HG03066 (cell line): ENCODE results near the gene ANKRD65.
"Not testable (repeated sequence)": the region's sequence is repeated elsewhere in the genome, so short reads cannot be mapped to it uniquely, and the experiment has no call there.

Source experiments
- ATAC-seq: cut with Tn5 transposase; IDR thresholded peaks from one replicate; pipeline ENCODE4 v1.9.1; 2021; ENCODE audit warnings: low read depth; ENCODE audit not compliant: unreplicated experiment

ANKRD65 gene

DNA sequence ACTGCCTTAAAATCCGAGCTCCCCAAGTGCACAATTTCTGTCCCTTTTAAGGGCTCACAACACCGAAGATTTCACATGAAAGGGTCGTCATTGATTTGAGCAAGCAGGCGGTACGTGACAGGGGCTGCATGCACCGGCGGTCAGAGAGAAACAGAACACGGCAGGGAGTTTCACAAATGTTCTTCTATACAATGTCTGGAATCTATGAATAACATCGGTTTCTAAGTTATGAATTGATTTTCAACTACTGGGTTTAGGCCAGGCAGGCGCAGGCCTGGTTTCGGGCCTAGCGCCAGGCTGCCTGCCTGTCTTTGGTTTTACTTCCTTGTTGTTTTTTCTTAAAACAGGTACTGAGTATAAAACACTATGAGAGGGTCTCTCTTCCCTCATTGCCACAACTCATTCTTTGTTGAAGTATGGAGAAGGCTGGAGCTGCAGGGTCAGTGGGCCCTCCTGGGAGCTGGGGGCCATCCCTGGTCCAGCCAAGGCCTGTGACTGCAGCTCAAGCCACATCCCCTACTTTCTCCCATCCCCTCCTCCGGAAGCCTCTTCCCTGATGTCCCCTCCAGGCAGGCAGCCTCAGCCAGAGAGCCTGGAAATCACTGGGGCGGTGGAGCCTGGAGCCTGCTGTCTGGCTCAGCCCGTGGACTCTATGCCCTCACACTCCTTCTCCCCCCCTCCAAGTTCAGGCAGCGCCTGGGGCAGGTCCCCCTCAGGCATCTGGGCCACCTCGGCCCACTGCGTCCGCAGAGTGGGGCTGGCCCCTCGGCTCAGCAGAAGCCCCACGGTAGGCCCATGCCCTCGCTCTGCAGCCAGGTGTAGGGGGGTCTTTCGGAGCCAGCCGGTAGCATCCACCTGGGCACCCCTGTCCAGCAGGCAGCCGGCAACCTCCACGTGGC is 2.4 kb downstream of the ANKRD65 start:
- no peak for ATAC-seq

DNA sequence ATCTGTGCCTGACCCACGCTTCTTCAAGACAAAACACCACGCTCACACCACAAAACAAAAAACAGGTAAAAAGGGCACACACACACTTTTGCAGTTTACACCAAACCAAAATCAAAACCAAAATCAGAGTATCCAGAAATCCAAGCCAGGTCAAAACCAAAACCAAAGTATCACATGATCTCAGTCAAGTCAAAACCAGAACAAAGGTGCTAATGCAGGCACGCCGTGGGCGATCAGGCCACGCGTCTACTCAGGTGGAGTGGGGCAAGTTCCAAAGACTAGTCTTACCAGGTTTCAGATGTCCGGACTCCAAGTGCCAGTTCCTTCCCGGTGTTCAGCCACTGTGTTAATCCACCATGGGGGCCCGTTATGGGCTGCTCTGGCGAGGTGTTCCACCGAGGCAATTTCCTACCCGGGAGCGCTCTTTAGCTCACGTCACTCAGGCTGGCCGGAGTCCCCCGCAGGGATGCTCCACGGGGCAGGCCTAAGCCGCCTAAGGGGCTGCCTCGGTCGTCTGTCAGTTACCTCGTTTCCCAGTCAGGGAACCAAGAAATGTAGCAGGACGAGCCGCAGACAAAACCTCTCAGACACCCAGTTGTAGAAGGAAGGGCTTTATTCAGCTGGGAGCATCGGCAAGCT is 3.1 kb downstream of the ANKRD65 start:
- not testable (repeated sequence) for ATAC-seq

DNA sequence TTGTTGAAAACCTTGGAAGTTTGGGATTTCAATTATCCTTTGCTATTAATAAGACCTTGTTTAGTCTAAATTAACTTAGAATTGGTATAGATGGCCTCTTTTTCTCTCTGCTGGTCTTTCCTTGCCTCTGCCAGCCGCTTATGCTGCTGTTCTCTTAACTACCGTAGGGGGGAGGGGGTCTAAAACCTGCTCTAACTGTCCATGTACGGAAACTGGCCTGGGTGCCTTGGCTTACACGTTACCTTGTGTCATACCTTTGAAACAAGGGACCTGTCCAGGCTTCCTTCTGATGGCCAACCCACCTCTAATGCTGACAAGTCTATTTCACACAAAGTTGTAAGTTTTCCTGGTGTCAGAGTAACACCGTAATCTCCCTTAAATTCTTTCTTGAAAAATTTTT is 3.7 kb downstream of the ANKRD65 start:
- not testable (repeated sequence) for ATAC-seq

DNA sequence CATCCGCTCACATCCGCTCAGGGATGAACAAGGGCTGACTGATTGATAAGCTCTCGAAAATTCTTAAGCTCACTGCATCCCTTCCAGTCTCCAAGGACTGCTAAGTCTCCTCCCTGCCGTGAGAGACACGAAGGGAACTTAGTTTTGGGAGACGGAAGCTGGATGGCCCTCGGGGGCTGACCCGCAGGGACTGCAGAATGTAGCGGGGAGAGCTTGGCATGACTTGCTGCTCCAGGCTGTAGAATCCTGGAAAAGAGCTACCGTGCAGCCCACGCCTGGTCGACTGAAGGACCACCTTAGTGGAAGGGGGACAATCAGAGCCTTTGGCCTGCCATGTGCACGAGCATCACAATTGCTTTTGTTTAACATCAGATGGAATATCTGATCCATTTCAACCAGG is 5.3 kb downstream of the ANKRD65 start:
- ATAC-seq: no peak

DNA sequence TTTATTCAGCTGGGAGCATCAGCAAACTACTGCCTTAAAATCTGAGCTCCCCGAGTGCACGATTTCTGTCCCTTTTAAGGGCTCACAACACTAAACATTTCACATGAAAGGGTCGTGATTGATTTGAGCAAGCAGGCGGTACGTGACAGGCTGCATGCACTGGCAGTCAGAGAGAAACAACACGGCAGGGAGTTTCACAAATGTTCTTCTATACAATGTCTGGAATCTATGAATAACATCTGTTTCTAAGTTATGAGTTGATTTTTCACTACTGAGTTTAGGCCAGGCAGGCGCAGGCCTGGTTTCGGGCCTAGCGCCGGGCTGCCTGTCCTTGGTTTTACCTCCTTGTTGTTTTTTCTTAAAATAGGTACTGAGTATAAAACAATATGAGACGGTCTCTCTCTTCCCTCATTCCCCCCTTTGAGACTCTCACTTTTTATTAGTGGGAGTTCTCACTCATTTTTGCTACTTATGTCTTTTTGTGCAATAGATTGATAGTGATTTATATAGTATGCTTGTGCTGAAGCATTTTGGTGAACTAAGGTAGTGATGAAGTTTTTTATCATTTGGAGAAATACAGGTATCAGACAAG is 8.7 kb downstream of the ANKRD65 start:
- not testable (repeated sequence) for ATAC-seq

DNA sequence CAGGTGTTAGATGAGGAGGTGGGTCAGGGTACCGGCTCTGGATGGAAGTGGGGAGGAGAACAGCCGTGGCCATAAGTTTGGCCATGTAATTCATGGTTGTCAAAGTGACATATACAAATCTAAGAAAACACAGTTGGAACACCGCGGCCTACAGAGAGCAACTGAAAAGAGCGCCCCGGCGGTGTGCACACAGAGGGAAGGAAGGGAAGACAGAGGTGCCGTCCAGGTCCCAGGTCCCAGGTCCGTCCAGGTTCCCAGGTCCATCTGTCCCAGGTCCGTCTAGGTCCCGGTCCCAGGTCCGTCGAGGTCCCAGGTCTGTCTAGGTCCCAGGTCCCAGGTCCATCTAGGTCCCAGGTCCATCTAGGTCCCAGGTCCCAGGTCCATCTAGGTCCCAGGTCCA is 9.4 kb downstream of the ANKRD65 start:
- ATAC-seq: no peak

DNA sequence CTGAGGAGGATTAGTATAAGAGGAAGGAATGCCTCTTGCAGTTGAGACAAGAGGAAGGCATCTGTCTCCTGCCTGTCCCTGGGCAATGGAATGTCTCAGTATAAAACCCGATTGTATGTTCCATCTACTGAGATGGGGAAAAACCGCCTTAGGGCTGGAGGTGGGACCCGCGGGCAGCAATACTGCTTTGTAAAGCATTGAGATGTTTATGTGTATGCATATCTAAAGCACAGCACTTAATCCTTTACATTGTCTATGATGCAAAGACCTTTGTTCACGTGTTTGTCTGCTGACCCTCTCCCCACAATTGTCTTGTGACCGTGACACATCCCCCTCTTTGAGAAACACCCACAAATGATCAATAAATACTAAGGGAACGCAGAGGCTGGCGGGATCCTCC is 10.8 kb downstream of the ANKRD65 start:
- ATAC-seq: not testable (repeated sequence)

DNA sequence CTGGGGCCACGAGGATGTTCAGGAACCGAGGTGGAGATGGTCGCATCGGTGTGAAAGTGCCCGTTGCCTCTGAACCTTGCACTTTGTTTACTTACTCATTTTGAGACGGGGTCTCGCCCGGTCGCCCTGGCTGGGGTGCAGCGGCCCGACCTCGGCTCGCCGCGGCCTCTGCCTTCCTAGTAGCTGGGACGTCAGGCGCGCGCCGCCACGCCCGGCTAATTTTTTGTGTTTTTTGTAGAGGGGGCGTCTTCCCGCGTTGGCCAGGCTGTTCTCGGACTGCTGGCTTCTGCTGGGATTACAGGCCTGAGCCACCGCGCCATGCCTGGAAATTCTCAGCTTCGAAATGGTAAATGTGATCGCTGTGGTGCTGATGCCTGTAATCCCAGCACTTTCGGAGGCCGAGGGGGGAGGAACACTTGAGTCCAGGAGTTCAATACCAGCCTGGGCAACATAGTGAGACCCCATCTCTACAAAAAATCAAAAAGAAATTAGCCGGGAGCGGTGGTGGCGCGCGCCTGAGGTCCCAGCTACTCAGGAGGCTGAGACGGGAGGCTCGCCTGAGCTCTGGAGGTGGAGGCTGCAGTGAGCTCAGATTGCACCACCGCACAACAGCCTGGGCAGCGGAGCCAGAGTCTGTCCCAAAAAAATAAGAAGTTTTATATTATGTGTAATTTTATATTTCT is 13.3 kb downstream of the ANKRD65 start:
- peak; percentile 29 for ATAC-seq

DNA sequence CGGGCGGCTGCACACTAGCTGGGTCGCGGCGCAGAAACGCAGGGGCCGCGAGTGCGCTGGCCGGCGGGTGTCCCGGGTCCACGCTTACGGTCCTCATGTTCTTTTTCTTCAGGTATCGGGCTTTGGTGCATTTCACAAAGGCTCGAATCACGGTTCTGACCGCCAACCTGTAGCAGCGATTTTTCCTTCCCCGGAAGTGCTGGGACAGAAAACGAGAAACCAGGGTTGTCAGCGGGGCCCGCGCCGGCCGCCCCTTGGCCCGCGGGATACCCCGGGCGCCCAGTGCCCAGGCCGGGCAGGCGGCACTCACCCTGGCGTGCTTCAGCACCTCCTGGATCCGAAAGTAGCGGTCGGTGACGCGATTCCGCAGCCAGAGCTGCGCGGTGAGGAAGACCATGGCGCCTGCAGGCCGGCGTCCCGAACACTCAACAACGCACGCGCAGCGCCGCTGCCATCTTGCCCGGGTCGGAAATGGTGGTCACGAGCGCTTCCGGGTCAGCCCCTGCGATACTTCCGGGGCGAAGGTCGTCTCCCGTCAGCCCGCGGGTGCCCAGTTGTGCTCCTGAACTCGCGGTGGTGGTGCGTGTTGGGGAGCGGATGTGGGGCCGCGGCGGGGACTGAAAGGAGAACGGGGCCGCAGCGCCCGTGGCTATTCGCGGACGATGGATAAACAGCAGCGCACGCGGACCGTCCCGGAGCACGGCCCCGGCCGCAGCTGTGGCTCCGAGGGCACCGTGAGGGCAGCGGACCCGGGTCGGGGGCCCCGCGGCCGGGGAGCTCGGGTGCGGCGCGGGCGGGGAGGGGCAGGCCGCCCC is 14.0 kb downstream of the ANKRD65 start, which contains the start of gene MRPL20:
MRPL20 (minus strand) TSS at position 473 of the 815 bp plus-strand sequence; CDS start at position 397, 76 bp downstream.
- peak; percentile 91 for ATAC-seq

DNA sequence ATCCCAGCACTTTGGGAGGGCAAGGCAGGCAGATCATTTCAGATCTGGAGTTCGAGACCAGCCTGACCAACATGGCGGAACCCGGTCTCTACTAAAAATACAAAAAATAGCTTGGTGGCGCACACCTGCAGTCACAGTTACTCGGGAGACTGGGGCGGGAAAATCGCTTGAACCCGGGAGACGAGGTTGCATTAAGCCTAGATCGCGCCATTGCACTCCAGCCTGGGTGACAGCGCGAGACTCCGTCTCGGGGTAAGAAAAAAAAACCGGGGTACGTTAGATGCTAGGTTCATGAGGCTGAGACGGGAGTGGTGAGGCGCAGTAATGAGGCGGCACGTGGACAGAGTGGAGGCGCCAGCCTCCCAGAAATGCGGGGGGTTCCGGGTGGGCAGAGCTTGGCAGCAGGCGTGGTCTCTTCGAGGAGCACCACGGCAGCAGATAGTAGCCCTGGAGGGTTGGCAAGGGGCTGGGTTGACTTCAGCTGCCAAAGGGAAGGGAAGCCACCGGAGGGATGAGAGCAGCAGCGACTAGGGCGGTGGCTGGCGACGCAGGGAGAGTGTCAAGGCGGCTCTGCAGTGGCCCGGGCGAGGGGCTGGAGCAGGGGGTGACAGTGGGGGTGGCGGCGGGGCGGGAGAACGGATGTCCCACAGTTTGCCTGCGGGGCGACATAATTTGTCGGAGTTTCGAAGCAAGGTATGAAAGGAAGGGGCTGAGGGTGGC is 14.8 kb downstream of the ANKRD65 start:
- no peak for ATAC-seq

DNA sequence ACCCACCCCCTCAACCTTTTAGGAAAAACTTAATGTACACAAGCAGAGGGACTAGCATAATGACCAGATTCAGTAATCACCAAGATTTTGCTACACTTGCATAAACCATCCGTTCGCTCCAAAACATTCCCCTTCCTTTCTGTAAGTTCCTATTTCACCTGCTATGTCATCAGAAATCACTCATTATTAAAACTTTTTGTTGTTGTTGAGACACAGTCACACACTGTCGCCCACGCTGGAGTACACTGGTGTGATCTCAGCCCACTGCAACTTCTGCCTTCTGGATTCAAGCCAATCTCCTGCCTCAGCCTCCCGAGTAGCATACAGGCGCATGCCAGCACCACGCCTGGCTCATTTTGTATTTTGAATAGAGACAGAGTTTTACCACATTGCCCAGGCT is 17.4 kb downstream of the ANKRD65 start:
- no peak for ATAC-seq

DNA sequence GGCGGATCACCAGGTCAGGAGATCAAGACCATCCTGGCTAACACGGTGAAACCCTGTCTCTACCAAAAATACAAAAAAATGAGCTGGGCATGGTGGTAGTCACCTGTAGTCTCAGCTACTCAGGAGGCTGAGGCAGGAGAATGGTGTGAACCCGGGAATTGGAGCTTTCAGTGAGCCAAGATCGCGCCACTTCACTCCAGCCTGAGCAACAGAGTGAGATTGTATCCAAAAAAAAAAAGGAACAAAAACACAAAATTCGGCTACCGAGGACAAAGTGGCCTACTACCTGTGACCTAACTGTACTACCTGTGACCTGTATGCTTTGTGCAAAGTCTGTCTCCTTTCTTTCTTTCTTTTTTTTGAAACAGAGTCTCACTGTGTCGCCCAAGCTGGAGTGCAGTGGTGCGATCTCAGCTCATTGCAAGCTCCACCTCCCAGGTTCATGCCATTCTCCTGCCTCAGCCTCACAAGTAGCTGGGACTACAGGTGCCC is 18.1 kb downstream of the ANKRD65 start:
- not testable (repeated sequence) for ATAC-seq

DNA sequence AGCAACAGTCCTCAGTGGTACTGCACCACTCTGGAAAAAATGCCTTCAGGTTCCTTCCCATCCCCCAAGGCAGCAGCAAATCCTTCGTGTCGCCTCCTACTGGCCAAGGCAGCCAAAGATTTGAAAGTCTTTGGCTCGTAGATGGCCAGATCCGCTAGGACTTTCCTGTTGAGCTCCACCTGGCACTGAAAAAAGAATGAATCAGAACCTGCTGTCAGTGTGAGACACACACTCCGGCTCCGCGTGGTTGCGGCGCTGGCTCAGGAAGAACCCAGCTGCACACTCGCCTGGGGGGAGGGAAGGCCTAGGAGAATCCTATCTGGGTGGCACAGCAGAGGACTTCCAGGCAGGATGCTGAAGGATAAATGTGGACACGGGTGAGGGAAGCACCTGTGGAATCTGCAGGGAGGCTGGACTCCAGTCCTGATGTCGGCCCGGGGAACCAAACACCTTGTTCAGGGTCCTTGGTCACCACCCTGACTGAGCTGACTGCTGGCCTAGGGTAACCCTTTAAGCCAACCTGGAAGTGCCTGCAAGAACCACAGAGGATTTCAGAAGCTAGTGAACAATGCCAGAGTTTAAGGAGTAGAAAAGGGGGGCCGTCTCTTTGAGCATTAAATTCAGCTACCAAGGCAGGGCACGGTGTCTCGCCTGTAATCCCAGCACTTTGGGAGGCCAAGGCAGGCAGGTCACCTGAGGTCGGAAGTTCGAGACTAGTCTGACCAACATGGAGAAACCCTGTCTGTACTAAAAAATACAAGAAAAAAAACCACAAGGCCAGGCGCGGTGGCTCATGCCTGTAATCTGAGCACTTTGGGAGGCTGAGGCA is 18.8 kb downstream of the ANKRD65 start:
- no peak for ATAC-seq

DNA sequence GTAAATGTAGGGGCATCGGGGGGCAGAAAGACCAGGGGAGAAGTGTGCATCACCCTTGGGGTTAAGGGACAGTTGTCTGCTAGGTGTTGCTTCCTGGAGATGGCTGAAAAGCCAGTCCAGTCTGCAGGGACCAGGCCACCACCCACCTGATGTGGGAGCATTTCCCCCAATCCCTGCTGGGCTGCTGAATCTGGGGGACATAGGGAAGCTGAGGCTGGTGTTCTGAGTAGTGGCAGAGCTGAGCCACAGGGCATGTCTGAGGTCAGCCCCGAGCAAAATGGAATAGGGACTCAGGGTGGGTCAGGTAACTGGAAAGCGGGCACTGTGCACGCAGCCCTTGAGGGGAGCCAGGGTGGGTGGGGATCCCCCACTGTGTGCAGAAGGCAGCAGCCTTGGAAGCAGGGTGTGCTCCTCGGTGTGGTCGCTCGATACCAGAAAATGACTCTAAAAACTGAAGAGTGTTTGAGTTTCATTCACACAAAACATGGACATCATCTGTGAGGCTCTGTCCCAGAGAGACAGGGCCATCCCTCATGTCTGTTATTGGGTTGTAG is 19.5 kb downstream of the ANKRD65 start:
- ATAC-seq: no peak

DNA sequence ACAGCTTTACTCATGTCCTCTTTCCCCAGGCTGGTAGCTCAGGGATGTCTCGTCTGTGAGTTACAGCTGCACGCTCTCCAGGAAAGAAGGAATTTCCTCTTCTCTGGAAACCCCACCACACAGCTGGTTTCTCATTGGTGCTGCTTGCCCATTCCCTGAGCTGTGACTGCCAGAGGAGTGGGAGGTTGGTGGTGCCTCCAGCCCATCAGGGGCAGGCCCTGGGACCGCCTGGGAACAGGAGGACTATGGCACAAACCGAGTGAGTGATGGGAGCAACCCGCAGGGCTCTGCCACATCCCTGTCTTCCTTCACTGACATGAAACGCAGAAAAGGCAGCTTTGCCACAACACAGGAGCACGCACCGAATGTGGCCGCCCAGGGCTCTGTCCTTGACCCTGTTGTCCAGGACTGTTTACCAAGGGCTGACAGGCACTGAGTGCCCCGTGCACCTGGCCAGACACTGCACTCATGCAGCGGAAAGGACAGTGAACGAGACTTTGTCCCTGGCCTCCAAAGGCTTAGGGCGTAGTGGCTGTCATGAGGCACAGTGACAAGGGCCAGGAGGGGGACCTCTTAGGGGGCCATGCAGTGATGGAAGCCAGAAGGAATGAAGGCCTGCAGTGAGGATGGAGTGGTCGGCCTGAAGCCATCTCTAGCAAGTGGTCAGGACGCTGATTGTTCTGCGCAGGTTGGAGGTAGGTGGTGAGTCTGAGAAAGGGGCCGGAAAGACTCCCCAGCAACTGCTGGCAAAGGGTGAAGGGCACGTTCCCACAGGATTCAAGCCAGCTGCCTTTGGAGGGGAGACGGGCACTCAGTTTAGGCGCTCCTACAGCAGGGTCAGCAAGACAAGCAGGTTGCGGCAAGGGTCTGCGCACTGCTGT is 20.3 kb downstream of the ANKRD65 start:
- no peak for ATAC-seq

DNA sequence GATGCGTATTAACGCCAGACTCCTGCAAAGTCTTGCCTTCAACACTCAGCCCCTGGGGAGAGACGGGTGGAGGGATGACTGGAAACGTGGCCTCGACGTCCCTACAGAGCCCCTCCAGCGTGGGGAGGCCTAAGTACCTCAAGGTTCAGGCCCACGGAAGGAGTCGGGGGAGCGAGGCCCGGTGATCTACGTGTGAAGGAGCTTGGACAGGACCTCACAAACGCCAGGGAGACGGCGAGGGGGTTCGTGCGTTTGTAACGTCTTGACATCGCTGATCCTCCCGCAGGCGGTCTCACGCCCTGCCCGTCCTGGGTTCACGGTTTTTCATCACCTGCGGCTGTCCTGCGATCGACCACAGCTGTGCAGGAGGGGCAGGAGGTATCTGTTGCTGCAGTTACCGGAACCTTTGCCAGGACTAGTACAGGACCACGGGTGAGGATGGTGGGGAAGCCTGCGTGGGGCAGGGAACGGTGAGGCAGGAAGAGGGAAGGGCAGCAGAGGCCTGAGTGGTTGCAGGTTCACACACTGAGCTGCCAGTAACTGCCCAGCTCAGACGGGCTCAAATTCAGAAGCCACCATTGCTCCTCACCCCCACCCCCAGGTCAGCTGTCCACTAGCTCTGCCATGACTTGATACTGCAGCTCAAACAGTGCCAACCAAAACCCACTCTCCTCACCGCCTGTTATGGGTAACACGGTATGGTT is 21.1 kb downstream of the ANKRD65 start:
- ATAC-seq: peak; percentile 7
